ENCODE data around the gene AURKAIP1.
A peak's percentile ranks its signal among the peaks of the same experiment; 100 is the strongest.

Gene AURKAIP1

DNA sequence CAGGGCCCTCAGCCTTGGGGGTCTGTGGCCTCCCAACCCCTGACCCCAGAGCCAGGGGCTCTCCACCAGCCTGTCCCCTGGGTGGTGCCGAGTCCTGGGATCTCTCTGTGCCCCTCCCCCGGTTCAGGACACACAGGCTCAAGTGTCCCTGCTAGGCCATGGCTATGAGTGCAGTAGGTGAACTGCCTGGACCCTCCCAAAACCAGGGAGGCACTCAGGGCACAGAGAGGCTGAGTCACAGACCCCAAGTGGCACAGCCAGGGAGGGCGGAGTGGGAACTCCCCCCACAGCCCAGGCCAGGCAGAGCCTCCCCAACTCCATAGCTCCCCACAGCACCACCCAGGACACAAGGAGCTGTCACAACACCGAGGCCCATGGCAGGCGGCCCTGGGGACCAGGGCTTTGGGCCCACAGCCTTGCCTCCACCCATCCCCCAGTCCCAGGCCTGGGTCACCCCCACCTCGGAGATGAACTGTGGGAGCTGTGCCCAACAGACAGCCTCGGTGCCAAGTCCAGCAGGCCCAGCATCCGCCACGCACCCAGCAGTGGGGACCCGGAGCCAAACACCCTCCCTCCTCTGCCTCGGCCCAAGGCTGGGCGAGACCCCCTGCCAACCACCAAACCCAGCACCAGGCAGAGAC is 29.0 kb downstream of the AURKAIP1 start:
- no peak for DNase-seq

DNA sequence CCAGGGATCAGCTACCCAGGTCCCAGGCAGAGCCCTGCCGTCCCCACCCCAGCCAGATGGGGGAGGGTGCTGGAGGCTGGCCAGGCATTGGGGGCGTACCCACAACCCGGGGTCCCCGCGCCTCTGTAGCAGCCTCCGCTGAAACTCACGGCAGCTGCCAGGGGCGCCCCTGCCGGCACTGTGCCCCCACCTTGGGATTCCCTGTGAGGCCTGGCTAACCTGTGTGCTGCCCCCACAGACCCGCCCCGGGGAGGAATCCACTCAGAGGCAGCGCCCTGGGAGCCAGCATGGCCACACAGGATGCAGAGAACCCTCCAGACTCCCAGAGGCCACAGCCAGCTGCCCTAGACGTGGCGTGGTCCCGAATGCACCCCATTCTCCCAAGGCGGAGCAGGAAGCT is 29.6 kb downstream of the AURKAIP1 start:
- no peak for DNase-seq

DNA sequence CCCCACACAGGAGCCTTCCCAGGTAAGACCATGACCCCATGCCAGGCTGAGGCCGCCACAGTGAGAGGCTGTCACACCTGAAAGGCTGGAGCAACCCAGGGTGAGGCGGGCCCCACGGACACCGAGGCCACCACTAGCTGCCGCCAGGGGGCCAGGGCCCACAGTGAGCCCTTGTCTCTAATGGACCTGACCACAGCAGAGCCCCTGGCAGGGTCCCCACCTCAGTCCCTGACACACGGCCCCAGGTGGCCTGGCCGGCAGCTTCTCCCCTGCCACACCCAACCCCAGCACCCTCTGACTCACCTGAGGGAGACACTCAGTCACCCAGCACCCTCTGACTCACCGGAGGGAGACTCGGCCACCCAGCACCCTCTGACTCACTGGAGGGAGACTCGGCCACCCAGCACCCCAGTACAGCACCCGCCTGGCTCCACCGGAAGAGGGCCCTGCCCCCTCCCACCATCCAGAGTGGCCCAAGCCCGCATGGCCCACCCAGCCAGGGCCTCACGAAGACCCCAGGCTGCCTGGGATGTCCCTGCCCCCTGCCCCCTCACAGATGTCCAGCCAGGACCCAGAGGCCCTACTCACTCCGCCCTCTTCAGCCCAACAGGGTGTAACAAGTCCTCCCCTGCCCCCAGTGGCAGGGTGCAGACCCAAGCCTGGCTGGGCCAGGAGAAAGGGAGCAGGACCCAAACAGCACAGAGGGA is 30.2 kb downstream of the AURKAIP1 start:
- no peak for DNase-seq

GRCh38 chr1:1343811-1344421 is 31.1 kb downstream of the AURKAIP1 start:
- DNase-seq: no peak

DNA sequence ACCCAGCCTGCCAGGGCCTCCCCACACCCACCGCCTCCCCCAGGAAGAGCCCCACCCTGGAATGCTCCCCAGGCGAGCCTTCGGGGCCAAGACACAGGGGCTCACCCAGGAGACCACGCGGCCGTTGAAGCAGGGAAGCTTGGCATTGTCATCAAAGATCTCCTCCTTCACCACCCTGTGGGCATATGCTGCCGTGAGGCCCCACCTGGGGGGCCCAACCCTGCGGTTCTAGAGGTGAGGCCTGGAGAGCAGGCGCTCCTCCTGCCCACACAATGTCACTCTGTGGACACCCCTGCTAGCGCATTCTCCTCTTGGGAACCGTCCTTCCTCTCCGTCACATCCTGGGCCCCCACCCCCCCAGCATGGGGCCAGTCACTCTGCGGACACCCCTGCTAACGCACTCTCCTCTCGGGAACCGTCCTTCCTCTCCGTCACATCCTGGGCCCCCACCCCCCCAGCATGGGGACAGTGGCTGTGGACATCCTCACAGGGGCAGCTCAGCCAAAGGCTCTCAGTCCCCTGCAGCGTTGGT is 32.4 kb downstream of the AURKAIP1 start:
- DNase-seq: no peak

GRCh38 chr1:1342061-1342562 is 32.9 kb downstream of the AURKAIP1 start:
- no peak for DNase-seq

- no peak for DNase-seq
Observed at GRCh38 chr1:1341549-1342021, 33.4 kb downstream of the AURKAIP1 start.

DNA sequence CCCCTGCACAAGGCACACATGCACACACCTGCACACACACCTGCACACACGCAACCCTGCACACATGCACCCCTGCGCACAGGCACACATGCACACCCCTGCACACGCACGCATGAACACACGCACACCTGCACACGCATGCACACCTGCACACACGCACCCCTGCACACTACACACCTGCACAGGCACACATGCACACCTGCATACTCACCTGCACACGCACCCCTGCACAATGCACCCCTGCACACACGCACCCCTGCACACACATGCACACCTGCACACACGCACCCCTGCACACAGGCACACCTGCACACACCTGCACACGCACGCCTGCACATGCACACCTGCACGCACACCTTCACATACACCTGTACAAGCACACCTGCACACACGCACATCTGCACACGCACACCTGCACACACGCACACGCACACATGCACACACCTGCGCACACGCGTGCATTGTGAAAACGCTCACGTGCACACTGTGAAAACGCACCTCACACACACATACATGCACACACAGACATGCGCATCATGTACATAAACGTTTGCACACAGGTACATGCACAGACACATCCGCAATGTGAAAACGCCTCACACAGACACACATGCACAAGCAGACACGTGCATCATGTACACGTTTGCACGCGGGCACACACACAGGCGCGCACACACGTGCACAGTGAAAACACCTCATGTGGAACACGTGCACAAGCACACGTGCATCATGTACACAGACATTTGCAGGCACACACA is 34.0 kb downstream of the AURKAIP1 start:
- no peak for DNase-seq

- DNase-seq: no peak
Observed at GRCh38 chr1:1340185-1340584, 34.8 kb downstream of the AURKAIP1 start.

DNA sequence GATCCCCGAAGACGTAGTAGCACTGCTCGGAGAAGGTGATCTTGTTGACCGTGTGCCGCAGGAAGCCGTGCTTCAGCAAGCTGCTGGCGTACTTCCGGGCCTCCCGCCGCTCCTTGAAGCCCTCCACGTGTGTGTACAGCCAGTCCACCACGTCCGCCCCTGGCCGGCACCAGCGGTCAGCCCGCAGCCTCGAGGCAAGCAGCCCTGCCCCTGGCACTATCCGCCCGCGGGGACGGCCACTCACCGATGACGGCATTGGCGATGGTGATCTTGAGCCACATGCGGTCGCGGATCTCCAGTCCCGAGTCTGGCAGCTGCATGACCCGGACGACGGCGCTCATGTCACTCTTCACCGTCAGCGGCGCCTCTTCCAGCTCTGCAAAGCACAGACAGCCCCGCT is 36.7 kb downstream of the AURKAIP1 start:
- DNase-seq: no peak

DNA sequence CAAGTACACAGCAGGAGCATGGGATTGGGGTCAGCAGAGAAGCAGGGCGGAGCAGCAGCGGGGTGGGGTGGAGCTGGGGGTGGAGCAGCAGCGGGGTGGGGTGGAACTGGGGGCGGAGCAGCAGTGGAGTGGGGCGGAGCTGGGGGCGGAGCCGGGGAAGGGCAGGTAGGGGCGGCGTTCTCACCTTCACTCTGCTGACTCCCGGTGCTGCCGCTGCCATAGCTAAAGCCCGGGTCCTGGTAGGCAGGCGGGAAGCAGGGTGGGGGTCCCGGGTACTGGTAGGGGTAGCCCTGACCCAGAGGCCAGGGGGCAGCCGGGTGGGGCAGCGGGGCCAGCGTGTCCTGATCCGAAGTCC is 37.2 kb downstream of the AURKAIP1 start:
- peak; percentile 54 for DNase-seq

DNA sequence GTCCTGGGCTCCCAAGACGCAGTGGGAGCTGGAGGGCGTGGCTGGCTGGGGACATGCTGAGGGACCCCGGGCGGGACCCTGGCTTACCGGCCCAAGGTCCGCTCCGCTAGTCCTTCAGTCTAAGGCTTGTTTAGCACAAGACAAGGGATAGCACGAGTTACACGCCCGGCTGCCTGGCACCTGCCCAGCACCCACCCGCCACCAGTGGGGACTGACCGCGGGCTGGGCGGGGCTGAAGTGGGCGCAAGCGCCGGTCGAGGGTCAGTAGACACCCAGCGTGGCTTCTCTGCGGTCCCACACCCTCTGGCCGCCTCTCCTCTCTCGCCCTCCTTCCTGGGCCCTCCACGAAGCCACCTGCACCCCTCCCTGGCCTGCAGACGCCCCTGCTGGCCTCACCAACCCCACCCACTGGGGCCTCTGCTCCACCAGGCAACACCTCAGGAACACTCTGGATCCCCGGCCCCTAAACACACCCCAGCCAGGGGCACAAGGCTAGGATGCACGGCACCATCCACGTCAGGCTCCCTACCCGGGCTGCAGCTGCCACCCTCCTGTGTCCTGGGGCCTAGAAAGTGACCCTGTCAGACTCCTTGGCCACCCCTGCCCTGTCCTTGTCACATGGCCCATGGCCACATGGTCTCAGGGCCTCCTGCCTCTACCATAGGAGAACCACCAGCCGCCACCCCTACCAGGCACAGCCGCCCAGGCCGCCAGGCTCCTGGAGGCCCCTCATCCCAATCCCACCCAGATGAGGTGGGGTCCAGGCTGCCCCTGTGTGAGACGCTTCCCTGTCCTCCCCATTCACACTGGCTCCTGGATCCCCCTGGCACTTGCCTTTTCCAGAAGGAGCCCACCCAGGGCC is 37.8 kb downstream of the AURKAIP1 start:
- DNase-seq: no peak

GRCh38 chr1:1336446-1336845 is 38.6 kb downstream of the AURKAIP1 start:
- DNase-seq: no peak

DNA sequence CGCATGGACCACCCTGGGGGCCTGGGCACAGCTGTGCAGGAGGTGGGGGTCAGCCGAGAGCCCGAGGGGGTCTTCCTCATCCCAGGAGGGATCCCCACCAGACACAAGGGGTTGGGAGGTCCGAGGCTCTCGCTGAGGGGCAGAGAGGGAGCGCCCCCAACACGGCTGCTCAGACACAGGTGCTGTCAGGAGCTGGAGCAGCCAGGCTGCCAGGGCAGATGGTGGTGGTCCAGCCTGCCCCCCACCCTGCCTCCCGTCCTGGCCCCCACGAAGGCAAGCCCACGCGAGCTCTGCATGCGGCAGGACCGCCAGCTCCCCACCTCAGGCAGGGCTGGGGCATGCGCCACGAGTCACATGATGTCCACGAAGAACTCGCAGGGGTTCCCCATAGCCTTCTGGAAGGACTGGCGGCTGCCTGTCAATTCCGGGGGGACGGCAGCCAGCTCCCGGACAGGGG is 39.2 kb downstream of the AURKAIP1 start:
- DNase-seq: no peak

DNA sequence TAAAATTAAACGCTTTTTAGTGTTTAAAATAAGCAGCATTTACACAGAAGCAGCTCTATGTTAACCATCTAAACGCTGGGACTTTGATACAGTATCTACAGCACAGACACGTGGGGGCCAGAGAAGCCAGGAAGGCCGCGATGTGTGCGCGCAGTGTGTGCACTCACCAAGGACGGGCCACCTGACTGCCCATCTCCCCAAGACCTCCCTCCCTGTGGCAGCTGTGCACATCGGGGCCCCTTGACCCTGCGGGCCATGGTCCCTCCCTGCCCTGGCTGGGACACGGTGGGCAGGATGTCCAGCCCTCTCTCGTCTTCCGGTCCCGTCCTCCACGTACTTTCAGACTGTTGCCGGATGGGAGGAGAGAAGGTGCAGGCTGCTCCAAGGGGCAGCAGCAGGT is 39.7 kb downstream of the AURKAIP1 start:
- no peak for DNase-seq

- DNase-seq: no peak
Observed at GRCh38 chr1:1334835-1335234, 40.2 kb downstream of the AURKAIP1 start.

- no peak for DNase-seq
Observed at GRCh38 chr1:1333551-1334241, 41.3 kb downstream of the AURKAIP1 start.

DNA sequence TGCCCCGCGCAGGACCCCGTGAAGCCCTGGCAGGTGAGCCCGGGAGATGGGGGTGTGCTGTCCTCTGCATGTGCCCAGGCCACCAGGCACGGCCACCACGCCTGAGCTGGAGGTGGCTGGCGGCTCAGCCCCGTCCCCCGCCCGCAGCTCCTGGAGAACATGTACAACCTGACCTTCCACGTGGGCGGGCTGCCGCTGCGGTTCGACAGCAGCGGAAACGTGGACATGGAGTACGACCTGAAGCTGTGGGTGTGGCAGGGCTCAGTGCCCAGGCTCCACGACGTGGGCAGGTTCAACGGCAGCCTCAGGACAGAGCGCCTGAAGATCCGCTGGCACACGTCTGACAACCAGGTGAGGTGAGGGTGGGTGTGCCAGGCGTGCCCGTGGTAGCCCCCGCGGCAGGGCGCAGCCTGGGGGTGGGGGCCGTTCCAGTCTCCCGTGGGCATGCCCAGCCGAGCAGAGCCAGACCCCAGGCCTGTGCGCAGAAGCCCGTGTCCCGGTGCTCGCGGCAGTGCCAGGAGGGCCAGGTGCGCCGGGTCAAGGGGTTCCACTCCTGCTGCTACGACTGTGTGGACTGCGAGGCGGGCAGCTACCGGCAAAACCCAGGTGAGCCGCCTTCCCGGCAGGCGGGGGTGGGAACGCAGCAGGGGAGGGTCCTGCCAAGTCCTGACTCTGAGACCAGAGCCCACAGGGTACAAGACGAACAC is 42.1 kb downstream of the AURKAIP1 start:
- DNase-seq: no peak

GRCh38 chr1:1332031-1332755 is 42.8 kb downstream of the AURKAIP1 start:
- no peak for DNase-seq
